ENCODE measurements around the gene CIAPIN1.
A peak's percentile ranks its signal among the peaks of the same experiment; 100 is the strongest.

Gene CIAPIN1

DNA sequence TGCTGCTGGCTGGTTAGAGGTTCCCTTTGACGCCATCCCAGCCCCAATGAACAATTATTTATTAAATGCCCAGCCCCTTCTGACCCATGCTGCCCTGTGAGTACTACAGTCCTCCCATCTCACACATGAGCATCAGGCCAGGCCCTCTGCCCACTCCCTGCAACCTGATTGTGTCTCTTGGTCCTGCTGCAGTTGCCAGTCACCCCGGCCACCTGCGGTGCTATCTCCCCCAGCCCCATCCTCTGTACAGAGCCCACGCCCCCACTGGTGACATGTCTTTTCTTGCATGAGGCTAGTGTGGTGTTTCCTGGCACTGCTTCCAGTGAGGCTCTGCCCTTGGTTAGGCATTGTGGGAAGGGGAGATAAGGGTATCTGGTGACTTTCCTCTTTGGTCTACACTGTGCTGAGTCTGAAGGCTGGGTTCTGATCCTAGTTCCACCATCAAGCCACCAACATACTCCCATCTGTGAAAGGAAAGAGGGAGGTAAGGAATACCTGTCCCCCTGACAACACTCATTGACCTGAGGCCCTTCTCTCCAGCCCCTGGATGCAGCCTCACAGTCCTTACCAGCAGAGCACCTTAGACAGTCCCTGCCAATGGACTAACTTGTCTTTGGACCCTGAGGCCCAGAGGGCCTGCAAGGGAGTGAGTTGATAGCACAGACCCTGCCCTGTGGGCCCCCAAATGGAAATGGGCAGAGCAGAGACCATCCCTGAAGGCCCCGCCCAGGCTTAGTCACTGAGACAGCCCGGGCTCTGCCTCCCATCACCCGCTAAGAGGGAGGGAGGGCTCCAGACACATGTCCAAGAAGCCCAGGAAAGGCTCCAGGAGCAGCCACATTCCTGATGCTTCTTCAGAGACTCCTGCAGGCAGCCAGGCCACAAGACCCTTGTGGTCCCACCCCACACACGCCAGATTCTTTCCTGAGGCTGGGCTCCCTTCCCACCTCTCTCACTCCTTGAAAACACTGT is 63.6 kb downstream of the CIAPIN1 start:
- peak; percentile 75 for DNase-seq (ENCODE audit: low read depth, low spot score)

DNA sequence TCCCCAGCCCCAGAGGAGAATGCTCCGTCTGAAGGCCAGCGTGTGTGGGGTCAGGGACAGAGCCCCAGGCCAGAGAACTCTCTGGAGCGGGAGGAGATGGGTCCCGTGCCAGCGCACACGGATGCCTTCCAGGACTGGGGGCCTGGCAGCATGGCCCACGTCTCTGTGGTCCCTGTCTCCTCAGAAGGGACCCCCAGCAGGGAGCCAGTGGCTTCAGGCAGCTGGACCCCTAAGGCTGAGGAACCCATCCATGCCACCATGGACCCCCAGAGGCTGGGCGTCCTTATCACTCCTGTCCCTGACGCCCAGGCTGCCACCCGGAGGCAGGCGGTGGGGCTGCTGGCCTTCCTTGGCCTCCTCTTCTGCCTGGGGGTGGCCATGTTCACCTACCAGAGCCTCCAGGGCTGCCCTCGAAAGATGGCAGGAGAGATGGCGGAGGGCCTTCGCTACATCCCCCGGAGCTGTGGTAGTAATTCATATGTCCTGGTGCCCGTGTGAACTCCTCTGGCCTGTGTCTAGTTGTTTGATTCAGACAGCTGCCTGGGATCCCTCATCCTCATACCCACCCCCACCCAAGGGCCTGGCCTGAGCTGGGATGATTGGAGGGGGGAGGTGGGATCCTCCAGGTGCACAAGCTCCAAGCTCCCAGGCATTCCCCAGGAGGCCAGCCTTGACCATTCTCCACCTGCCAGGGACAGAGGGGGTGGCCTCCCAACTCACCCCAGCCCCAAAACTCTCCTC is 64.5 kb downstream of the CIAPIN1 start:
- DNase-seq (ENCODE audit: low read depth, low spot score), result no peak

DNA sequence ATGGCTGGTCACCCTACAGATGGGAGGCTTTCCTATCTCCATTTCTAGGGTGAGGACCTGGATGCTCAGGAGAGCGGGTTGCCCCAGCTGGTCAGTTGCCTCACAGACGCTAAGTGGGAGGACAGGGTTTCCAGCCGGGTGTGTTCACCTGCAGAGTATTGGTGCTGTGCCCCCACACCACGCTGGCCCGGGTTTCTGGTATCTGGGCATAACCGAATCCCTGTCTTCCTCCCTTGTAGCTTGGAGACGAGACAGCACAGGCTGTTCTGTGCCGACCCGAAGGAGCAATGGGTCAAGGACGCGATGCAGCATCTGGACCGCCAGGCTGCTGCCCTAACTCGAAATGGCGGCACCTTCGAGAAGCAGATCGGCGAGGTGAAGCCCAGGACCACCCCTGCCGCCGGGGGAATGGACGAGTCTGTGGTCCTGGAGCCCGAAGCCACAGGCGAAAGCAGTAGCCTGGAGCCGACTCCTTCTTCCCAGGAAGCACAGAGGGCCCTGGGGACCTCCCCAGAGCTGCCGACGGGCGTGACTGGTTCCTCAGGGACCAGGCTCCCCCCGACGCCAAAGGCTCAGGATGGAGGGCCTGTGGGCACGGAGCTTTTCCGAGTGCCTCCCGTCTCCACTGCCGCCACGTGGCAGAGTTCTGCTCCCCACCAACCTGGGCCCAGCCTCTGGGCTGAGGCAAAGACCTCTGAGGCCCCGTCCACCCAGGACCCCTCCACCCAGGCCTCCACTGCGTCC is 65.2 kb downstream of the CIAPIN1 start:
- no peak for DNase-seq (ENCODE audit: low read depth, low spot score)

DNA sequence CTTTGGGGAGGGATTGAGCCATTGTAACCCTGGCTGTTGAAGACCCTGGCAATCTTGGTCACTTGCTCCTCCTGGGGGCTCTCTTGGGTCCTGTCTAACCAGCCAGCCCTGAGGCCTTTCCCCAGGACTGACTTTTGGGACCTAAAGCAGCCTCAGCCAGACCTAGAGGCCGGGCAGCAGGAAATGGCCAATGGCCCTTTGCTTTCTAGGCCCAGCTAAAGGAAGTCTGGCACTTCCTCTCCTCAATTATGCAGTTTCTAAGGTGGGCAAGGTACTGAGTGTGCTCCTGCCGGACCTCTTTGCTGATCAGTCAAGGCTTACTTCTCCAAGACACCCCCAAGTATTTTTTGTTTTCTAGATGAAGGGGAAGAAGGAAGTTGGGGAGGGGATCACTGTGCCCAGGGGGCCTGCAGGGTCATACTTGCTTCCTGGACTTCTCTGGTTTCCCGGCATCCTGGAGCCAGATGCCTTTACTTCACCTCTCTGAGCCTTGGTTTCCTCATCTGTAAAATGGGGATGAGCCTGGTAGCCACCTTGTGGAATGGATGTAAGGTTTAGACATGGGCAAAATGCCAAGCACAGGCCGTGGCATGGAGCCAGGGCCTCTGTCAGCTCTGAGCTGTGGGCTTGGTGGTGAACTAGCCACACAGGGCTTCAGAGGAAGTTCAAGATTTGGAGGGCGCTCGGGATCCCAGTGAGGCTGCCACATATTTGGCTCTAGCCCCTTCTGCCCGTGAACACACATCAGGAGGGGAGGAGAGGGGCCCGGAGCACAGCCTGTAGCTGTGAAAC is 66.3 kb downstream of the CIAPIN1 start:
- no peak for DNase-seq (ENCODE audit: low read depth, low spot score)

DNA sequence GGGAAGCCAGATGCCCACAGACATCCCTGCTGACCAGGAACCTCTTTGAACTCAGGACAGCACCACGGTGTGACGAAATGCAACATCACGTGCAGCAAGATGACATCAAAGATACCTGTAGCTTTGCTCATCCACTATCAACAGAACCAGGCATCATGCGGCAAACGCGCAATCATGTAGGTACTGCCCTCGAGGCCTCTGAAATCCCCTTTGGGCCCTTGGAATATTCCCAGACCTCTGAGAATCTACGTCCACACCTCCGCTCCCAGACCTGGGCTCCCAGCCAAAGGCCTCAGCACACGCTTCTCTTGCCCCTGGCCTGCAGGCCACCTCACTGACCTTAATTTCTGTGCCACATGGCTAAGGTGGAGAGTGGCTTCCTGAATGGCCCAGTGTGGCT is 67.6 kb downstream of the CIAPIN1 start:
- DNase-seq (ENCODE audit: low read depth, low spot score), result peak; percentile 26

Data from ELF-1 (cell line).